GM12892 (cell line): ENCODE results near the gene ADRM1.

Experiments
- DNase-seq: peaks from one replicate; pipeline ENCODE4 v3.0.0; 2011; ENCODE audit not compliant: insufficient read length
- FAIRE-seq: peaks from 2 replicates; lab custom pipeline; 2011; peaks lifted over from hg19 to GRCh38; lab: Jason Lieb, UNC
- POLR2A ChIP-seq: IDR thresholded peaks from 2 replicates; pipeline ENCODE4 v1.6.1; 2011; ENCODE audit warnings: low read depth, low read length, control low read depth
- POLR2AphosphoS5 ChIP-seq: IDR thresholded peaks from 2 replicates; pipeline ENCODE4 v1.6.1; 2011; ENCODE audit warnings: low read depth, low read length, control low read depth
- TAF1 ChIP-seq: IDR thresholded peaks from 2 replicates; pipeline ENCODE4 v1.6.1; 2011; ENCODE audit warnings: low read depth, mild to moderate bottlenecking, control low read depth, low read length, borderline replicate concordance

ADRM1 gene

DNA sequence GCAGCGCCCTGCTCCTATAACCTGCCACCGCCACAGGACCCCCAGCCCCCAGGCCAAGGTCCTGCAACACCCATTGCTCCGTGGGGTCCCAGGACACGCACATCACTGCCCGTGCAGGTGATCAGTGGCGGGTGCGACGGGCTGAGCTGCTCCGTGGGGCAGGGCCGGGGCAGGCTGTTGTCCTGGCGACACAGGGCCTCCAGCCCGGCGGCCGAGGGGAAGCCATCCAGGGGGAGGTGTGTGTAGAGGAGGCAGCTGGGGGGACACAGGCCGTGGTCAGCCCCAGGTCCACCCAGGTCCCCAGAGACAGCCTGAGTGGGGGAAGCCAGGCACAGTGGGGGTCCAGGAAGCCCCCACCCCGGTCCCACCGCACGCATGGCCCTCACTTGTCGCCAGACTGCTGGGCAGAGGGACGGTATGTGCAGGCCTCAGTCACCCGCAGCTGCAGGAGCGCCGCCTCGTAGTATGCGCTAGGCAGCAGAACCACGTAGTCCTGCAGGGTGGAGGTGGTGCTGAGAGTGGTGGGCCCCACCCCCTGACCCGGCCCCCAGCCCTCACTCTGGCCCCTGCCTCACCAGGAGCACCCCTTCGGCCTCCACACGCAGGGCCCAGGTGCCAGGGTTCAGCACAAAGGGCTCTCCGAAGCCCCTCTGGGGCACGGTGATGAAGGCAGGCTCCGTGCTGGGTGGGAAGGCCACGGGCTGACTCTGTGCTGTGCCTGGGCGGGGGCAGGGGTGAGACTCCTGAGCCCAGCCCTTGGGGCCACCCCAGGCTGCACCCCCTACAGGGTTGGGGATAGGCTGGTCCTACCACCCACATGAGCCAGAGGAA is 30.4 kb downstream of the ADRM1 start:
- DNase-seq (no peak), FAIRE-seq (no peak)
- TF ChIP-seq POLR2AphosphoS5 (no peak), POLR2A (no peak), TAF1 (no peak)

DNA sequence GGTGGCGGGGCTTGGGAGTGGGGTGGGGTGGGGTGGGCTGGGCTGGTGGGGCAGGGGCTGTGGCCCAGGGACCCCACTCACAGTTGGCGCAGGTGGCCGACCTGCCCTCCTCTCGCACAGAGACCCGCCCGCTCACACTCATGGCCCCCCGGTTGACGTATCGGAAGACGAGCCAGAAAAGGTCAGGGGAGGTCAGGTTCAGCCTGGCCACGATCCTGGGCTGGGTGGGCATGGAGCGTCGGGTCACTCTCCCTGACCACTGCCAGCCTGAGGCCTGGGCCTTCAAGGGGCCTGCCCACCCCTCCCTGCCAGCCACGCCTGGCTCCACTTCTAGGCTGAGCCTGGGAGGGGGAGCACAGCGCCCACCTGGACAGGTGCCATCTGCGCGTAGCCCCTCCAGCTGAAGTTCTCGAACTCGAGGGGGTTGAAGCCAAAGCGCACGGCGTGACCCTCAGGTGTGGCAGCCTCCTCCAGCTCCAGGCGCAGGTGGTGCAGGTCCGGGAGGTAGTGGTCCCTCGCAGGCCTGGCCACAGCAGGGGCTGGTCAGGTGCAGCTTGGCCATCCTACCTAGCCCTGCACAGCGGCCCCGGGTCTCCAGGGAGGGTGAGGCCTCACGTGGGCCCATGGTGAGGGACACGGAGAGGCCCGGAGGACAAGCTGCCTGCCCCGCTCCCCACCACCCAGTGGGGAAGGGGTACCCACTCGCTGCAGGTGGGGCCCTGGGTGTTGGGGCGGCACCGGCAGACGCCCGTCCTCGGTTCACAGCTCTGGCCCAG is 31.2 kb downstream of the ADRM1 start:
- no peak for FAIRE-seq
- TF ChIP-seq POLR2A: no peak
- TF ChIP-seq TAF1: no peak
- no peak for TF ChIP-seq POLR2AphosphoS5
- no peak for DNase-seq

DNA sequence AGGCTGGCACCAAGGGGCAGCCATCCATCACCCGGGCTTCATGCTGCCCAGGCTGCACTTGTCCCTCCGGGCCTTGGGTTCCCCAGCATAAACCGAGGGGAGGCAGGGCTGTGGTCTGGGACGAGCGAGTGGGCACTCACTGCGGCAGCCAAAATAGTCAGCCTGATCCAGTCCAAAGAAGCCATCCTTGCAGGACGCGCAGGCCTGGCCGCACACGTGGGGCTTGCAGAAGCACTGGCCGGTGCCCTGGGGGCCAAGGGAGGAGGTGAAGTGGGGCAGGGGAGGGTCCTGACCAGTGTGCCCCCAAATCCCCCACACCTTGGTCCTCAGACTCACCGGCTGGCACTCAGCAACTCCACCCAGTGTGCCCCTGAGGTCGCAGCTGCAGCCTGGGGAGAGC is 32.1 kb downstream of the ADRM1 start:
- DNase-seq (no peak), FAIRE-seq (no peak)
- TF ChIP-seq TAF1 (no peak), POLR2A (no peak), POLR2AphosphoS5 (no peak)

DNA sequence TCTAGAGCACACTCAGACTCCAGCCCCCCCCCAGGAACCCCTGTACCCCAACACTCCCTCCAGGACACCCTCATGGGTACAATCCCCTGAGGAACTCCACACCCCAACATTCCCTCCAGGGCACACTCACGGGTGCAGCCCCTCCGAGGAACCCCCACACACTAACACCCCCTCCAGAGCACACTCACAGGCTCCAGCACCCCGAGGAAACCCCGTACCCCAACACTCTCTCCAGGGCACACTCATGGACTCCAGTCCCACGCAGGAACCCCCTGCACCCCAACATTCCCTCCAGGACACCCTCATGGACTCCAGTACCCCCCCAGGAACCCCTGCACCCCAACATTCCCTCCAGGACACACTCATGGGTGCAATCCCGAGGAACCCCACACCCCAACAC is 32.7 kb downstream of the ADRM1 start:
- TF ChIP-seq TAF1: no peak
- no peak for TF ChIP-seq POLR2AphosphoS5
- TF ChIP-seq POLR2A: no peak
- no peak for FAIRE-seq
- DNase-seq: no peak

DNA sequence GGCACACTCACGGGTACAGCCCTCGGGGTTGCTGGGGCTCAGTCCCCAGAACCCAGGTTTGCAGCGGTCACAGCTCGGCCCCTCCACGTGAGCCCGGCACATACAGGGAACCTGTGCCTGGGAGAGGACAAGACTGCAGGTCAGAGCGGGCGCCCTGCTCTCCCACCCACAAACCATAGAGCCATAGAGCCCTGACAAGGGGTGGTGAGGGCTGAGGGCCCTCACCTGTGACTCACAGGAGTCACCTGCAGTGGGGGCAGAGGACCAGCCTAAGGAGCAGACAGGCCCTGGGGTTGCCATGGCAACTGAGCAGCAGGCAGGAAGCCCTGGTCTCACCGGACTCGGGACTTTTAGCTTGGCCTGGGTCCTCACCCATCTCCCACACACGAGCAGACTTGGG is 33.5 kb downstream of the ADRM1 start:
- no peak for TF ChIP-seq POLR2AphosphoS5
- no peak for TF ChIP-seq TAF1
- no peak for TF ChIP-seq POLR2A
- DNase-seq (no peak), FAIRE-seq (peak; percentile 81)

DNA sequence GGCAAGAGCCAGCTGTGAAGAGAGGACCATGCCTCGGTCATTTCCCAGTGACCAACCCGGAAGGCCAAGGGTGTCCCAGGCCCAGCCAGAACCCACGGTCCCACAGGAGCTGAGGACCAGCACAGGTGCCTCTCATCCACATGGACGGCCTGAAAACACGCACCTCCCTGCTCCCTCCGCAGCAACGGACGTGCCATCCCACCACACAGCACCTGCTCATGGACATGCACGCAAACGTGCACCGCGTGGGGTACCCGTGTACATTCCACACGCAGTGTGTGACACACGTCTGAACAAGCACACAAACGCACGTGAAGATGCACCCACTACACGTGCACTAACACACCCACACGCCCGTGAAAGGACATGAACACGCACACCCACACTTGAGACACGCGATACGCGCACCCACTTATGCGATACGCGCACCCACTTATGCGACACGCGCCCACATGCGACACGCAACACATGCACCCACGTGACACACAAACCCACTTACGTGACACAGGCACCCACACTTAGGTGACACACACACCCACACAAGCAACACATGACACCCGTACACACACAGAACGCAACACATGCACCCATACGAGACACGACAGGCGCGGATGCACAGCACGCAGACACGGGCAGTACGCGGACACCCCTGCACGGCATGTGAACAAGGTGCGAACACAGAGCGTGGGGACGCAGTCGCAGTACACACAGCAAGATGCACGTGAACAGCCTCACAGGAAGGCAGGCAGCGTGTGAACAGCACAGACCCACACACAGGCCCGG is 34.2 kb downstream of the ADRM1 start:
- FAIRE-seq: peak; percentile 94

DNA sequence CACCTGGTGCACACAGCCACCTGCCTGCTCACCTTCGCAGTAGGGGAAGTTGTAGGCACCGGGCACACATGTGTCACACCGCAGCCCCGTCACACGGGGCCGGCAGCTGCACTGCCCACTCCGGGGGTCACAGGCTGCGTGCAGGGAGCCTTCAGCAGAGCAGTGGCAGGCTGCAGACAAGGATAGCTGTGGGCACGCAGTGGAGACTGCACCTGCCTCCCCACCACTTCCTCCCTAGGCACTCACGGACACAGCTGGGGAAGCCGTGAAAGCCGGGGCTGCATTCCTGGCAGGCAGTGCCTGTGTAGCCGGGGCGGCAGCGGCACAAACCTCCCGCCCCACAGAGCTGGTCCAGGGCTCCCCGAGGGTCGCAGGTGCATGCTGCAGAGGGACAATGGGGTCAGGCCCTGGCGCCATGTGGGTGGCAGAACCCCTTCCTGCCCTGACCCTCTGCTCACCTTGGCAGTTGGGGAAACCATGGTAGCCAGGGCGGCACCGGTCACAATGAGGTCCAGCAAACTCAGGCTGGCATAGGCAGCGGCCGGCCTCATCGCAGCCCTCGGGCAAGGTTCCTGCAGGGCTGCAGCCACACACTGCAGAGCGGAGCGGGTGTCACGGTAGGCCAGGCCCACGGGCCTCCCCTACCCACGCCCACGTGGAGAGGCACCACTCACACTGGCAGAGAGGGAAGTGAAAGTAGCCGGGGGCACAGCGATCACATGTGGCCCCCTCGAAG is 34.9 kb downstream of the ADRM1 start:
- no peak for FAIRE-seq
- peak; percentile 52 for DNase-seq
- TF ChIP-seq POLR2AphosphoS5 (peak; percentile 26; the same call in 1 of the 2 replicates), POLR2A (no peak), TAF1 (no peak)

More for the DNA sequence above, 34.2 kb downstream of the ADRM1 start:
- TF ChIP-seq TAF1 (no peak), POLR2A (no peak), POLR2AphosphoS5 (no peak)
- no peak for DNase-seq

DNA sequence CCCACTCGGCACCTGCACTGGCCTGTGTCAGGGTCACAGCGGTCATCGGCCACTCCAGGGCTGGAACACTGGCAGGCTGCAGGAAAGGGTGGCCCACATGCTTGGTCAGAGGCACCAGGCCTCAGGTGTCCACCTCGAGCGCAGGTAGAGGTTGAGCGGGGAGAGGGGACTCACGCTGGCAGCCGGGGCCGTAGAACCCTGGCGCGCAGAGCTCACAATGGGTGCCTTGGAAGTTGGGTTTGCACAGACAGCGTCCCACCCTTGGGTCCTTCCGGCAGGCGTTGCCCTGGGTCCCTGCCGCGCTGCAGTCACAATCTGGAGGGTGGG is 35.5 kb downstream of the ADRM1 start:
- TF ChIP-seq POLR2A: no peak
- TF ChIP-seq TAF1: no peak
- no peak for TF ChIP-seq POLR2AphosphoS5
- DNase-seq (no peak), FAIRE-seq (no peak)

DNA sequence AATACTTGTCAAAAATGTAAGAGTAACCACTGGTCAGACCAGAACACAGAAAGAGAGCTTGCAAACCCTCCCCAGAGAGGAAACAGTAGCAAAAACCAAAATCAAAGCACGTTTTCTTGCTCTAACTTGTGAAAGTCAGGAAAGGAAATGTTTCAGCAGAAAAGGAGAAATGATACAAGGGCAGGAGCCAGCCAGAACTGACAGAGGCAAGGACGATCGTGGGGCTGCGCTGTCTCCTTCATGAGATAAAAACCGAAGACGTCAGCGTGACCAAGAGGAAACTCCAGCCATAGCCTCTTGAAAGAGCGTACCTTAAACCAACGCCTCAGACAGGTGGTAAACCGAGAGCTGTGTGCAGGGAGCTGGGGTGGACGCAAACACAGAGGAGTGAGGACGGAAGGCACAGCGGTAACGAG is 36.9 kb downstream of the ADRM1 start:
- DNase-seq (no peak), FAIRE-seq (peak; percentile 95)
- TF ChIP-seq POLR2A (no peak; the same call in 1 of the 2 replicates), POLR2AphosphoS5 (no peak), TAF1 (no peak)

DNA sequence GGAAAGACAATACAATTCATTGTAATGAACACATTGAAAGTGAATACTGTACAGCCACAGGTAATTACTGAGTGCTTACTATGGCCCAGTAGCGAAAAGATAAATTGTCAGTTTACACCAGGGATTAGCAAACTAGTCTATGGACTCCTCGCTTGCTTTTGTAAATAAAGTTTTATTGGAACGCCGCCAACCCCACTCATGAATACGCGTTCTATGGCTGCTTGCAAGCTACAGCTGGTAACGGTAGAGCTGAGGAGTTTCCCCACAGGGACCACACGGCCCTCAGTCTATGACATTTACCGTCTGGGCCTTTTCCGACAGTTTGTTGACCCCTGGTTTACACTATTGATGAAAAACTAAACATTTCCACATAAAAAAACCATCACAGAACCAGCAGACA is 40.1 kb downstream of the ADRM1 start:
- FAIRE-seq (no peak), DNase-seq (no peak)
- TF ChIP-seq POLR2A (no peak), POLR2AphosphoS5 (no peak), TAF1 (no peak)
